Ovary (tissue), 9 donors: ENCODE data around the gene PEAK1. TPM values are rescaled to one million over a fixed set of nuclear protein-coding genes. Genes with fewer than 3 reads are reported as not detected.

Experiments
- DNase-seq, 5 donors: peaks; one replicate each; pipeline ENCODE4 v3.0.0-alpha.2; 2019 to 2020
- H3K27ac ChIP-seq, 2 donors: fragments of 200-600 bp; one replicate each; pipeline versions ENCODE4 v1.5.1 to v1.8.0; 2019 to 2022
- H3K27me3 ChIP-seq: fragments of 200-600 bp; one replicate; pipeline ENCODE4 v1.8.0; 2022
- H3K36me3 ChIP-seq: fragments of 200-600 bp; sonication (generic); one replicate; pipeline ENCODE4 v1.5.1; 2019
- H3K4me1 ChIP-seq: one replicate; pipeline ENCODE4 v1.8.1; 2013; ENCODE audit warnings: mild to moderate bottlenecking, moderate library complexity; ENCODE audit not compliant: insufficient read depth
- H3K4me3 ChIP-seq: fragments of 200-600 bp; sonication (generic); one replicate; pipeline ENCODE4 v1.5.1; 2017
- H3K9me3 ChIP-seq, 2 donors: fragments of 200-600 bp in 1 of 2; sonication (generic) in 1 of 2; one replicate each; pipeline versions ENCODE4 v1.5.1 to v1.8.1; 2013 to 2019; ENCODE audit warnings: mild to moderate bottlenecking in 1 of 2, moderate library complexity in 1 of 2
- EP300 ChIP-seq: sonication (generic); formaldehyde crosslinking; IDR thresholded peaks from one replicate; pipeline ENCODE4 v1.6.1; 2017; ENCODE audit warnings: antibody characterized with exemption
- POLR2A ChIP-seq: fragments of 450-650 bp; IDR thresholded peaks from one replicate; pipeline ENCODE4 v1.6.1; 2017; ENCODE audit warnings: antibody characterized with exemption, mild to moderate bottlenecking, moderate library complexity
- WGBS, 3 donors: extraction: QIAGEN DNeasy Blood & Tissue Kit in 1 of 3; methylation state at CpG; one replicate each; pipeline versions ENCODE4 v1.1.5 to v1.1.7; 2013 to 2017; 5-methylcytosine and 5-hydroxymethylcytosine counted together
- intact Hi-C, 4 donors: fragments of 100-400 bp; cut with DNase I; formaldehyde crosslinking; loops; one replicate each; pipeline versions ENCODE4 v1.11.0 to v1.15.1; 2022 to 2023
- polyA plus RNA-seq, 2 donors: library from polyadenylated mRNA; stranded (reverse); fragments of 200-250 nt in 1 of 2; fragments of 350-450 nt in 1 of 2; fragmentation: Illumina TruSeq in 1 of 2; extraction: RNeasy Lipid Tissue Mini Kit (QIAGEN cat#74804) in 1 of 2; gene quantifications; one replicate each; pipeline ENCODE4 v1.2.3, GENCODE V29; 2013 to 2014
- total RNA-seq, 7 donors: library from RNA; depleted of rRNA in 2 of 7; stranded (reverse); fragments of >200 nt in 2 of 7; fragmentation: NEBNext Ultra II Directional in 3 of 7; extraction: Animal tissue kit (Norgen Biotek cat#: 25700) in 3 of 7; gene quantifications; one replicate each; pipeline versions ENCODE4 v1.1.0 to v1.2.4, GENCODE V29; 2016 to 2023
- TF ChIP-seq, protein P1 (sequence below), 3 donors: fragments of 450-650 bp in 2 of 3; fragments of 200-600 bp in 1 of 3; IDR thresholded peaks; one replicate each; pipeline versions ENCODE4 v1.5.1 to v1.8.0; 2016 to 2022; ENCODE audit warnings: antibody characterized with exemption in 3 of 3, mild to moderate bottlenecking in 1 of 3
- donor health status: DM: no; HTN: no; CAD: no; lungs with moderate emphysema.
- donor health status: DM: no; HTN: no; CAD: no.
- donor health status: Bipolar disorder and iron deficiency.
- donor health status: DM: yes; HTN: yes; CAD: no.
- donor health status: DM: no; HTN: no; CAD: no.
- donor health status: DM: yes; HTN: yes; CAD: no.

PEAK1 gene
- total and polyA plus RNA-seq, 9 donors: 6.6 to 48.4 (median 41.4) TPM

- no peak for DNase-seq
- H3K36me3 ChIP-seq: no peaks in the 10 kb centered on the region
- no peaks in the 10 kb centered on the region for H3K27me3 ChIP-seq
- intact Hi-C loops: no loop called here
- H3K27ac ChIP-seq: no peak overlapping the region
- no peaks in the 10 kb centered on the region for H3K4me1 ChIP-seq
- no peaks in the 10 kb centered on the region for H3K9me3 ChIP-seq
- TF ChIP-seq, protein P1, sequence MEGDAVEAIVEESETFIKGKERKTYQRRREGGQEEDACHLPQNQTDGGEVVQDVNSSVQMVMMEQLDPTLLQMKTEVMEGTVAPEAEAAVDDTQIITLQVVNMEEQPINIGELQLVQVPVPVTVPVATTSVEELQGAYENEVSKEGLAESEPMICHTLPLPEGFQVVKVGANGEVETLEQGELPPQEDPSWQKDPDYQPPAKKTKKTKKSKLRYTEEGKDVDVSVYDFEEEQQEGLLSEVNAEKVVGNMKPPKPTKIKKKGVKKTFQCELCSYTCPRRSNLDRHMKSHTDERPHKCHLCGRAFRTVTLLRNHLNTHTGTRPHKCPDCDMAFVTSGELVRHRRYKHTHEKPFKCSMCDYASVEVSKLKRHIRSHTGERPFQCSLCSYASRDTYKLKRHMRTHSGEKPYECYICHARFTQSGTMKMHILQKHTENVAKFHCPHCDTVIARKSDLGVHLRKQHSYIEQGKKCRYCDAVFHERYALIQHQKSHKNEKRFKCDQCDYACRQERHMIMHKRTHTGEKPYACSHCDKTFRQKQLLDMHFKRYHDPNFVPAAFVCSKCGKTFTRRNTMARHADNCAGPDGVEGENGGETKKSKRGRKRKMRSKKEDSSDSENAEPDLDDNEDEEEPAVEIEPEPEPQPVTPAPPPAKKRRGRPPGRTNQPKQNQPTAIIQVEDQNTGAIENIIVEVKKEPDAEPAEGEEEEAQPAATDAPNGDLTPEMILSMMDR (IDR thresholded peaks at IDR 0.05): no peak
- no peak for TF ChIP-seq EP300
- TF ChIP-seq POLR2A: no peak
- H3K4me3 ChIP-seq: no peak overlapping the region
Observed at GRCh38 chr15:77247116-77247515, 172.8 kb downstream of the PEAK1 start.

GRCh38 chr15:77243716-77244401 lies 176.0 kb downstream of the PEAK1 start:
- Histone ChIP-seq H3K4me3 (no peak overlapping the region), H3K27me3 (no peaks in the 10 kb centered on the region), H3K4me1 (no peaks in the 10 kb centered on the region), H3K36me3 (no peaks in the 10 kb centered on the region), H3K27ac (no peak overlapping the region), H3K9me3 (no peaks in the 10 kb centered on the region)
- DNase-seq: no peak
- intact Hi-C loops: no loop called here
- 92 to 95% (median 94%) methylated on average over 7 of the region's 7 CpGs for WGBS, 3 donors
- TF ChIP-seq POLR2A (no peak), EP300 (no peak)
- TF ChIP-seq, protein P1 (IDR thresholded peaks at IDR 0.05): no peak

GRCh38 chr15:77243135-77243534 lies 176.8 kb downstream of the PEAK1 start:
- Histone ChIP-seq H3K36me3 (no peaks in the 10 kb centered on the region), H3K27me3 (no peaks in the 10 kb centered on the region), H3K4me3 (no peak overlapping the region), H3K27ac (no peak overlapping the region), H3K4me1 (no peaks in the 10 kb centered on the region), H3K9me3 (no peaks in the 10 kb centered on the region)
- TF ChIP-seq, protein P1 (IDR thresholded peaks at IDR 0.05): no peak
- TF ChIP-seq EP300: no peak
- no peak for TF ChIP-seq POLR2A
- 90 to 95% (median 95%) methylated on average over 2 of the region's 2 CpGs for WGBS, 3 donors
- DNase-seq: no peak
- intact Hi-C loops: no loop called here

DNA sequence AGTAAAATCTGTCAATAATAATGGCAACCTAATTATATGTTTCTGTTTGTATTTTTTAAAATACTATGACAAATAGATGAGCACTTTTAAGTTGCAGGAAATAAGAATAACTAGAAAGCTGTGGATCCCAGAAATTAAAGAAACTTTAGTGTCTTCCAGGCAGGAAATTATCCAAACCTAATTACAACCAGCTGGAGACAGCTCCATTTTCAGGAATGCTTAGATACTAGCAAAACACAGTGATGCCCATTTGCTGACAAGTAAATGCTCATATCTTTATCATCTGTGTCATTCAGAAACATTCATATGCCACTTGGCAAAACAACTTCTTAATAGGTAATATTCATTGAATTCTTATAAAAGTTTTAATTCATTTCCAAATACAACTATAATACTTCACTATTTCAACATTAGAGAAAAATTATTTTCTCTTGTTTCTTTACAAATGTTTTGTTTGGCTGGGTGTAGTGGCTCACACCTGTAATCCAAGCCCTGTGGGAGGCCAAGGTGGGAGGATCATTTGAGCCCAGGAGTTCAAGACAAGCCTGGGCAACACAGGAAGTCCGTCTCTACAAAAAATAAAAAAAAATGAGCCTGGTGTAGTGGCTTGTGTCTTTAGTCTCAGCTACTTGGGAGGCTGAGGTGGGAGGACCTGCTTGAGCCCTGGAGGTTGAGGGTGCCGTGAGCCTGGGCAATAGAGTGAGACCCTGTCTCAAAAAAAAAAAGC lies 179.9 kb downstream of the PEAK1 start:
- TF ChIP-seq EP300 (no peak), POLR2A (no peak)
- TF ChIP-seq, protein P1 (IDR thresholded peaks at IDR 0.05): no peak
- H3K27me3 ChIP-seq: no peaks in the 10 kb centered on the region
- no peak for DNase-seq
- H3K4me1 ChIP-seq: no peaks in the 10 kb centered on the region
- intact Hi-C loops: no loop called here
- no peaks in the 10 kb centered on the region for H3K9me3 ChIP-seq
- no peaks in the 10 kb centered on the region for H3K36me3 ChIP-seq
- no peak overlapping the region for H3K4me3 ChIP-seq
- no peak overlapping the region for H3K27ac ChIP-seq
- WGBS, 3 donors: 82 to 93% (median 84%) methylated on average over 2 of the region's 2 CpGs
